Panc1 (cell line): Measurements from ENCODE around the gene LDOC1. TPM values are rescaled to one million over a fixed set of nuclear protein-coding genes. Genes with fewer than 3 reads are reported as not detected.

Experiments used
- ATAC-seq: fragments of 200-7000 bp; cut with Tn5 transposase; 2 replicates; pipeline ENCODE4 v1.9.1; 2020; ENCODE audit warnings: mild to moderate bottlenecking, moderate library complexity
- BruUV-seq: library from RNA; stranded (reverse); fragments of 400-500 nt; replicated peaks from 2 replicates; lab custom pipeline; 2021; lab: Mats Ljungman, UMichigan
- CTCF ChIA-PET: fragments of 300-600 bp; sonication (Branson Sonifier 250); formaldehyde crosslinking; loops from one replicate; lab custom pipeline; 2022; ENCODE audit warnings: antibody characterized with exemption; lab: Charles Lee
- POLR2A ChIA-PET: fragments of 300-600 bp; sonication (Branson Sonifier 250); formaldehyde crosslinking; loops from one replicate; lab custom pipeline; 2022; ENCODE audit warnings: antibody characterized with exemption; lab: Charles Lee
- DNase-seq: peaks from one replicate; pipeline ENCODE4 v3.0.0-alpha.2; 2010; ENCODE audit warnings: low read depth, low spot score
- H3K27ac ChIP-seq: 2 replicates; pipeline ENCODE4 v1.5.1; 2011; ENCODE audit warnings: mild to moderate bottlenecking, low read length, inconsistent platforms
- H3K27me3 ChIP-seq: fragments of 200-500 bp; sonication (Bioruptor generic); 2 replicates; pipeline ENCODE4 v1.6.0; 2014; ENCODE audit warnings: low read length, inconsistent platforms; ENCODE audit not compliant: control insufficient read depth, insufficient read depth
- H3K36me3 ChIP-seq: fragments of 200-500 bp; sonication (Bioruptor generic); 2 replicates; pipeline ENCODE4 v1.5.1; 2014; ENCODE audit warnings: inconsistent platforms, mild to moderate bottlenecking, low read length, moderate library complexity; ENCODE audit not compliant: control insufficient read depth, insufficient read depth
- H3K4me1 ChIP-seq: 2 replicates; pipeline ENCODE4 v1.5.1; 2011; ENCODE audit warnings: inconsistent platforms, mild to moderate bottlenecking, low read length, moderate library complexity; ENCODE audit not compliant: control insufficient read depth, insufficient read depth
- H3K4me3 ChIP-seq, 2 experiments: 2 replicates each; pipeline ENCODE4 v1.5.1; 2011 to 2012; ENCODE audit warnings: low read depth in 2 of 2, low read length in 2 of 2, mild to moderate bottlenecking in 2 of 2, inconsistent platforms in 1 of 2, moderate library complexity in 1 of 2
- H3K9me3 ChIP-seq: fragments of 200-500 bp; sonication (Bioruptor generic); 2 replicates; pipeline ENCODE4 v1.5.1; 2014; ENCODE audit warnings: low read depth, mild to moderate bottlenecking, inconsistent platforms, low read length, moderate library complexity; ENCODE audit not compliant: control insufficient read depth, insufficient read depth
- CTCF ChIP-seq: fragments of 450-650 bp; IDR thresholded peaks from 2 replicates; pipeline ENCODE4 v1.5.1; 2017; ENCODE audit warnings: mild to moderate bottlenecking
- POLR2AphosphoS5 ChIP-seq: IDR thresholded peaks from 2 replicates; pipeline ENCODE4 v1.6.1; 2012; ENCODE audit warnings: mild to moderate bottlenecking, low read depth, low read length, moderate library complexity
- REST ChIP-seq, 2 experiments: IDR thresholded peaks; 2 replicates each; pipeline ENCODE4 v1.6.1; 2011 to 2012; ENCODE audit warnings: low read depth in 2 of 2, control low read depth in 1 of 2, low read length in 1 of 2, mild to moderate bottlenecking in 1 of 2, moderate library complexity in 1 of 2; ENCODE audit not compliant: insufficient read depth in 1 of 2
- SIN3A ChIP-seq: IDR thresholded peaks from 2 replicates; pipeline ENCODE4 v1.6.1; 2012; ENCODE audit warnings: low read depth, mild to moderate bottlenecking, low read length, moderate library complexity, borderline replicate concordance; ENCODE audit not compliant: insufficient read depth
- TCF7L2 ChIP-seq: IDR thresholded peaks from 2 replicates; pipeline ENCODE4 v1.6.1; 2011; ENCODE audit warnings: mild to moderate bottlenecking, low read depth, low read length, inconsistent platforms
- in situ Hi-C: cut with HindIII; loops from 2 replicates; pipeline ENCODE4 v1.10.0; 2016; ENCODE audit warnings: low sequenced_read_pairs, low pct_unique_long_range_greater_than_20kb
- intact Hi-C: fragments of 100-400 bp; cut with micrococcal nuclease; formaldehyde crosslinking; loops from one replicate; pipeline ENCODE4 v1.10.0; 2022; ENCODE audit not compliant: unreplicated experiment
- total RNA-seq: library from RNA; stranded (reverse); gene quantifications from one replicate; pipeline ENCODE4 v1.2.1, GENCODE V29; 2021; ENCODE audit not compliant: unreplicated experiment

Gene LDOC1
- total RNA-seq, 1 experiment from 2014 or later = not detected

- TF ChIP-seq TCF7L2 = no peak
- TF ChIP-seq CTCF = no peak
- no peak for TF ChIP-seq REST (IDR thresholded peaks at IDR 0.05; ENCODE audit: insufficient read depth in 1 of 2, low read depth in 2 of 2, low read length in 1 of 2)
- TF ChIP-seq POLR2AphosphoS5 = no peak
- TF ChIP-seq SIN3A = no peak
- intact Hi-C loops = no loop called here
- Histone ChIP-seq H3K4me1 (no peaks in the 10 kb centered on the region), H3K9me3 (no peaks in the 10 kb centered on the region), H3K4me3 (no peak overlapping the region), H3K27ac (no peak overlapping the region), H3K27me3 (no peaks in the 10 kb centered on the region), H3K36me3 (no peaks in the 10 kb centered on the region)
- ChIA-PET CTCF (no interaction called here), POLR2A (no interaction called here)
- DNase-seq (no peak), ATAC-seq (no peak)
- BruUV-seq = no TSS peak
- in situ Hi-C loops = no loop called here
Measured at GRCh38 chrX:141127146-141127545, 49.8 kb downstream of the LDOC1 start.

Other genes with a start within 250 kb of the LDOC1 start
- not detected for gene SPANXB1, start 174.5 kb downstream of the LDOC1 start, total RNA-seq
- gene SPANXC, start 65.4 kb upstream of the LDOC1 start, total RNA-seq = not detected